ENCODE results near the gene ZNF550. TPM values are rescaled to one million over a fixed set of nuclear protein-coding genes. Genes with fewer than 3 reads are reported as not detected.
"Not testable (repeated sequence)": the region's sequence is repeated elsewhere in the genome, so short reads cannot be mapped to it uniquely, and the experiment has no call there.

The ZNF550 gene
- polyA plus RNA-seq, 1 donor = 22.9 TPM

DNA sequence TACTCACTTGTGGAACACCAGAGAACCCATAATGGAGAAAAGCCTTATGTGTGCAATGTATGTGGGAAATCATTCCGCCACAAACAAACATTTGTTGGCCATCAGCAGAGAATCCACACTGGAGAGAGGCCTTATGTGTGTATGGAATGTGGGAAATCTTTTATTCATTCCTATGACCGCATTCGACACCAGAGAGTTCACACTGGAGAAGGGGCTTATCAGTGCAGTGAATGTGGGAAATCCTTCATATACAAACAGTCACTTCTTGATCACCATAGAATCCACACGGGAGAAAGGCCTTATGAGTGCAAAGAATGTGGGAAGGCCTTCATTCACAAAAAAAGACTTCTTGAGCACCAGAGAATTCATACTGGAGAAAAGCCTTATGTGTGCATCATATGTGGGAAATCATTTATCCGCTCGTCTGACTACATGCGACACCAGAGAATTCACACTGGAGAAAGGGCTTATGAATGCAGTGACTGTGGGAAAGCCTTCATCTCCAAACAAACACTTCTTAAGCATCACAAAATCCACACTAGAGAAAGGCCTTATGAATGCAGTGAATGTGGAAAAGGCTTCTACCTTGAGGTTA, 21.6 kb downstream of the ZNF550 start:
- DNase-seq = no peak

DNA sequence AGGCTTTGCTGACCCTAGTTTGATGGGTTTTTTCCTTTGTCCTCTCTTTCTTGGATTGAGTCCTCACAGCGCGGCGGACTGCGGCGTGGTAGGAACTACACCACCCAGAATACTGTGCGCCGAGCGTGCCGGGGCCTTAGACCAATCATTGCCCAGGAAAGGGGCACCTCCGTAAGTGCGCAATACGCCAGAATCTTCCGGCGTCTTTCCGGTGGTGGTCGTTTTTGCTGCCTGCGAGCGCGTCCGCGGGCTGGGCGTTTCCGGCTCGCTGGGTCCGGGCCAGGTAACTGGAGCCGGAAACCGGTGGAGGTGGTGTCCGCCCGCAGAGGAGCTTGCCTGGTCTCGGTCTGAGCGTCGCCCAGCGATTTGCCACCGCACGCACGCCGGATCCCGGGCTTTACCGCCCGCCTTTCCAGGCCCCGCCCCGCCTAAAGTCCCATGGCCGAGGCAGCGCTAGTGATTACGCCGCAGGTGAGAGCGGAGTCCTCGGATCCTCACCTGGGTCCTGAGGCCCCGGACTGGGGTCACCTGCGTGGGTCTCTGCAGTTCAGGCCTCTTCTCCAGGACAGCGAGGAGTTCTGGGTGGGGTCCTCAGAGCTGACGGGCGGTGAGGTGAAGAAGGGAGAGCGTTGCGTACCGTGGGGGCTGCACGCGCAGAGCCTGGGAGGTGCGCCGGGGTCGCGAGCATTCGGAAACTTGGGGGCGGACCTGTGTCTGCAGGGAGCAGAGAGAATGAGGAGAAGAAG, 32.4 kb downstream of the ZNF550 start, which contains the start of gene ZNF549:
TSS of gene ZNF549 (plus strand) at position 221 of the 746 bp plus-strand sequence. CDS start at position 439, 218 bp downstream.
- DNase-seq = peak; percentile 88

GRCh38 chr19:57518021-57518420, 41.6 kb downstream of the ZNF550 start:
- not testable (repeated sequence) for DNase-seq

DNA sequence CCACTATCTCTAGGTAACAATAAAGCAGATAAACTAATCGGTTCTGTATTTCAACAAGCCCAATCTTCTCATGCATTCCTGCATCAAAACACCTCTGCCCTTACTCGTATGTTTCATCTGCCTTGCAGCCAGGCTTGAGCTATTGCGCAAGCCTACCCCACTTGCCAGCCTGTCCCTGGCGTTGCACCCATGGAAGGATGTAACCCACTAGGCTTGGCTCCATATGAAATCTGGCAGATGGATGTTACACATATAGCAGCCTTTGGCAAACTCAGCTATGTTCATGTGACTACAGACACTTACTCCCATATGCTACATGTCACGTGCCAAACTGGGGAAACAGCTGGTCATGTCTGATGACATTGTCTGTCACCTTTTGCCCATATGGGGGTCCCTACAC, 44.4 kb downstream of the ZNF550 start:
- no peak for DNase-seq

DNA sequence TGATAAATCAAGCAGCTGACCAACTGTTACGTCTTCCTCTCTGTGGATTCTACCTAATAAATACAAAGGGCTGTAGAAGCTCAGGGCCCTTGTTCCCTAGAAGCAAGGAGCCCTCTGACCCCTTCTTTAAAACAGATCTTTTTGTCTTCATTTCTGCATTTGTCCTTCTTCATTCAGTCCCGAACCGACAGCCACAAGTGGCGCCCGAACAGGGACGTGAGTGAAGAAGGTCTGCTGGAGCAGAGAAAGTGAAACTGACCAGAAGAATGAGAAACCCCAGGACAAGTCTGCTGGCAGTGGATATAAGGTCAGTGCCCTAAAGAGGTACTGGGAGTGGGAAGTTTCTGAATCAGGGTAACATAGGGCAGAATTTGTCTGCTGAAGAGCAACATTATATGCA, 46.8 kb downstream of the ZNF550 start:
- DNase-seq = no peak

- no peak for DNase-seq
Measured at GRCh38 chr19:57511484-57511883, 48.2 kb downstream of the ZNF550 start.

- no peak for DNase-seq
Measured at GRCh38 chr19:57506163-57506562, 53.5 kb downstream of the ZNF550 start.

GRCh38 chr19:57500400-57500799, 59.3 kb downstream of the ZNF550 start:
- not testable (repeated sequence) for DNase-seq

DNA sequence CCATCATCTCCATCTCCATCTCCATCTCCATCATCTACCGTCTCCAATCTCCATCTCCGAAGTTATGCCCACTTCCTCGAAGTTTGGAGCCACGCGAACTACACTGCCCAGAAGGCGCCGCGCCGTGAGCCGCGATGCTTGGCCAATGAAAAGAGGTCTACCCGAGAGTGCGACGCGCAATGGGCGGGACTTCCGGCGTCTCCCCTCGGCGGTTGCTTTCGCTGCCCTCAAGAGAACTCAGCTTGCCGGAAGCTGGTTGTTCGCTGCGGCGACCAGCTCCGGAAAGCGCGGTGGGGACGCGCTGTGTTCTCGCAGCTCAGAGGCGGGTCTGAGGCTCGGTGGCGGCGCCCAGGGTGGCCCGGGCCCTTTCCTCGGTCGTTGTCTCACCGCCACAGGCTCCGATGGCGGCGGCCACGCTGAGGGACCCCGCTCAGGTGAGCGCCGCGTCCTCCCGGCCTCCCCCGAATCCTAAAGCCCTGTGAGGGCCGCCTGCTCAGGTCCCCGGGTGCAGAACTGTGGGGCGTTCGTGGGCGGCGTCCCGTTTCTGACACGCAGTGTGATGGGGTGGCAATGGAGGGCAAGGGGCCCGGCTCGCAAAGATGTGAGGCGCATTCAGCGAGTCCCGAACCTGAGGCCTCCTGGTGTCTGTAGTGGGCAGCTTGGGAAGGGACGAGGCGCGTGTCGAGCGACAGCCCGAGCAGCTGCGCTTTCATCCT, 59.8 kb downstream of the ZNF550 start, which contains the start of gene ZNF773:
TSS of gene ZNF773 (plus strand) at position 259 of the 716 bp plus-strand sequence. CDS start at position 402, 143 bp downstream.
- peak; percentile 93 for DNase-seq

- DNase-seq = not testable (repeated sequence)
Measured at GRCh38 chr19:57499332-57499679, 60.4 kb downstream of the ZNF550 start.

DNA sequence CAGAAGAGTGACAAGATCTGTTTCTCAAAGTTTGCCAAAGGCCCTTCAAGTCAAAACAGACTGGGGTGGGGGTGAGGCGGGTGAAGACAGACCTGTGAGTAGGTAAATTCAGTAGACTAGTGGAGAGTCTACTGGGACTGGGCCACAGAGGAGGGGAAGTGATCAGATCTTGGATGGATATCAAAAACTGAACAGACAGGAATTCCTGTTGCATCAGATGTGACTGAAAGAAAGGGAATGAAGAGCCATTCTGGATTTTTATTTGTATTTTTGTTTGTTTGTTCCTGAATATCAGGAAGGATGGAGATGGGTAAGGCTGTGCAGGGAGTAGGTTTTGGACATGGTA, 71.4 kb downstream of the ZNF550 start:
- DNase-seq = not testable (repeated sequence)

- DNase-seq = peak; percentile 91
Measured at GRCh38 chr19:57487477-57488298, 72.0 kb downstream of the ZNF550 start, which contains the start of gene ZNF419. Gene ZNF419 (plus strand): TSS chr19:57487750. CDS start chr19:57487951, 201 bp downstream.

Other genes starting within 250 kb of the ZNF550 start
- 10.0 TPM for gene ZNF543, start 239.4 kb downstream of the ZNF550 start, polyA plus RNA-seq (ENCODE audit: insufficient read length)
- 20.0 TPM for gene ZNF304, start 208.6 kb downstream of the ZNF550 start, polyA plus RNA-seq (ENCODE audit: insufficient read length)
- 14.6 TPM for gene TRAPPC2B, start 196.3 kb downstream of the ZNF550 start, polyA plus RNA-seq (ENCODE audit: insufficient read length)
- gene ZNF547, start 196.3 kb downstream of the ZNF550 start, polyA plus RNA-seq (ENCODE audit: insufficient read length) = 7.3 TPM
- 34.8 TPM for gene ZNF548, start 170.0 kb downstream of the ZNF550 start, polyA plus RNA-seq (ENCODE audit: insufficient read length)
- 17.7 TPM for gene ZNF17, start 148.7 kb downstream of the ZNF550 start, polyA plus RNA-seq (ENCODE audit: insufficient read length)
- gene ZNF749, start 124.5 kb downstream of the ZNF550 start, polyA plus RNA-seq (ENCODE audit: insufficient read length) = 15.2 TPM
- gene VN1R1, start 102.7 kb downstream of the ZNF550 start, polyA plus RNA-seq (ENCODE audit: insufficient read length) = 7.6 TPM
- 27.2 TPM for gene ZNF772, start 82.3 kb downstream of the ZNF550 start, polyA plus RNA-seq (ENCODE audit: insufficient read length)
- 26.3 TPM for gene ZNF419, start 72.1 kb downstream of the ZNF550 start, polyA plus RNA-seq (ENCODE audit: insufficient read length)
- gene ZNF773, start 59.9 kb downstream of the ZNF550 start, polyA plus RNA-seq (ENCODE audit: insufficient read length) = 16.6 TPM
- gene ZNF549, start 32.5 kb downstream of the ZNF550 start, polyA plus RNA-seq (ENCODE audit: insufficient read length) = 20.9 TPM
- gene ZNF416, start 19.0 kb upstream of the ZNF550 start, polyA plus RNA-seq (ENCODE audit: insufficient read length) = 9.3 TPM
- gene ZIK1, start 24.3 kb upstream of the ZNF550 start, polyA plus RNA-seq (ENCODE audit: insufficient read length) = 24.8 TPM
- 7.2 TPM for gene ZNF530, start 40.0 kb upstream of the ZNF550 start, polyA plus RNA-seq (ENCODE audit: insufficient read length)
- 31.3 TPM for gene ZNF134, start 54.4 kb upstream of the ZNF550 start, polyA plus RNA-seq (ENCODE audit: insufficient read length)
- 48.8 TPM for gene ZNF211, start 73.3 kb upstream of the ZNF550 start, polyA plus RNA-seq (ENCODE audit: insufficient read length)
- 0.17 TPM for gene ZSCAN4, start 109.1 kb upstream of the ZNF550 start, polyA plus RNA-seq (ENCODE audit: insufficient read length)
- 20.3 TPM for gene ZNF551, start 122.1 kb upstream of the ZNF550 start, polyA plus RNA-seq (ENCODE audit: insufficient read length)
- gene ZNF154, start 149.3 kb upstream of the ZNF550 start, polyA plus RNA-seq (ENCODE audit: insufficient read length) = 42.4 TPM
- gene ZNF671, start 167.8 kb upstream of the ZNF550 start, polyA plus RNA-seq (ENCODE audit: insufficient read length) = 24.4 TPM
- gene ZNF776, start 187.0 kb upstream of the ZNF550 start, polyA plus RNA-seq (ENCODE audit: insufficient read length) = 46.8 TPM
- 33.8 TPM for gene ZNF586, start 209.8 kb upstream of the ZNF550 start, polyA plus RNA-seq (ENCODE audit: insufficient read length)